H9 (cell line): ENCODE measurements around the gene PLXNC1. TPM values are rescaled to one million over a fixed set of nuclear protein-coding genes. Genes with fewer than 3 reads are reported as not detected.

Source experiments
- DNase-seq: peaks from one replicate; pipeline ENCODE4 v3.0.0-alpha.2; 2017
- H2AFZ ChIP-seq: one replicate; pipeline ENCODE4 v1.6.1; 2013; ENCODE audit warnings: mild to moderate bottlenecking, low read length, control low read depth, moderate library complexity
- H2AK5ac ChIP-seq: 2 replicates; pipeline ENCODE4 v1.6.1; 2013; ENCODE audit warnings: low read length, control low read depth, mixed read lengths; ENCODE audit not compliant: insufficient read length
- H2BK120ac ChIP-seq: one replicate; pipeline ENCODE4 v1.6.1; 2013; ENCODE audit warnings: low read depth, mild to moderate bottlenecking, low read length, control low read depth, inconsistent platforms; ENCODE audit not compliant: poor library complexity, severe bottlenecking
- H2BK12ac ChIP-seq: 2 replicates; pipeline ENCODE4 v1.6.1; 2013; ENCODE audit warnings: low read length, control low read depth, mixed read lengths, low read depth; ENCODE audit not compliant: insufficient read length
- H2BK15ac ChIP-seq: 2 replicates; pipeline ENCODE4 v1.6.1; 2013; ENCODE audit warnings: low read depth, low read length, control low read depth
- H2BK20ac ChIP-seq: one replicate; pipeline ENCODE4 v1.6.1; 2013; ENCODE audit warnings: low read depth, mild to moderate bottlenecking, low read length, control low read depth, inconsistent platforms; ENCODE audit not compliant: poor library complexity, severe bottlenecking
- H2BK5ac ChIP-seq: 2 replicates; pipeline ENCODE4 v1.6.1; 2013; ENCODE audit warnings: low read length, control low read depth, mixed read lengths; ENCODE audit not compliant: insufficient read length
- H3K14ac ChIP-seq: 2 replicates; pipeline ENCODE4 v1.6.1; 2013; ENCODE audit warnings: low read length, control low read depth; ENCODE audit not compliant: insufficient read depth
- H3K18ac ChIP-seq: 2 replicates; pipeline ENCODE4 v1.6.1; 2013; ENCODE audit warnings: low read depth, mild to moderate bottlenecking, mixed read lengths, low read length, control low read depth; ENCODE audit not compliant: insufficient read length
- H3K23ac ChIP-seq: 2 replicates; pipeline ENCODE4 v1.6.1; 2013; ENCODE audit warnings: low read length, control low read depth, mixed read lengths, low read depth; ENCODE audit not compliant: insufficient read length
- H3K23me2 ChIP-seq: 2 replicates; pipeline ENCODE4 v1.6.1; 2013; ENCODE audit warnings: low read depth, mild to moderate bottlenecking, mixed read lengths, low read length, control low read depth; ENCODE audit not compliant: insufficient read length, poor library complexity, severe bottlenecking
- H3K27ac ChIP-seq: 2 replicates; pipeline ENCODE4 v1.5.1; 2013; ENCODE audit warnings: low read length, control low read depth, mixed read lengths, low read depth; ENCODE audit not compliant: insufficient read length
- H3K27me3 ChIP-seq: 2 replicates; pipeline ENCODE4 v1.6.1; 2013; ENCODE audit warnings: low read length, control low read depth, inconsistent platforms; ENCODE audit not compliant: insufficient read depth
- H3K4ac ChIP-seq: 2 replicates; pipeline ENCODE4 v1.6.1; 2013; ENCODE audit warnings: low read depth, mild to moderate bottlenecking, control low read depth, inconsistent platforms, low read length, moderate library complexity
- H3K4me1 ChIP-seq: 2 replicates; pipeline ENCODE4 v1.6.1; 2013; ENCODE audit warnings: low read length, control low read depth, inconsistent platforms; ENCODE audit not compliant: insufficient read depth
- H3K4me2 ChIP-seq: 2 replicates; pipeline ENCODE4 v1.6.1; 2013; ENCODE audit warnings: low read length, control low read depth, mixed read lengths; ENCODE audit not compliant: insufficient read length, insufficient read depth
- H3K56ac ChIP-seq: 2 replicates; pipeline ENCODE4 v1.6.1; 2013; ENCODE audit warnings: low read depth, mild to moderate bottlenecking, mixed read lengths, low read length, control low read depth; ENCODE audit not compliant: insufficient read length
- H3K79me1 ChIP-seq: 2 replicates; pipeline ENCODE4 v1.6.1; 2013; ENCODE audit warnings: low read depth, mild to moderate bottlenecking, moderate library complexity, low read length, control low read depth, inconsistent platforms; ENCODE audit not compliant: insufficient read depth, poor library complexity, severe bottlenecking
- H3K79me2 ChIP-seq: 2 replicates; pipeline ENCODE4 v1.6.1; 2013; ENCODE audit warnings: low read length, control low read depth, inconsistent platforms; ENCODE audit not compliant: insufficient read depth
- H3K9ac ChIP-seq: 2 replicates; pipeline ENCODE4 v1.6.1; 2013; ENCODE audit warnings: low read length, control low read depth, mixed read lengths; ENCODE audit not compliant: insufficient read length; ENCODE audit errors: extremely low read depth
- H3K9me3 ChIP-seq: one replicate; pipeline ENCODE4 v1.6.1; 2013; ENCODE audit warnings: low read depth, low read length, inconsistent platforms; ENCODE audit not compliant: control insufficient read depth
- H3T11ph ChIP-seq: one replicate; pipeline ENCODE4 v1.6.1; 2013; ENCODE audit warnings: mild to moderate bottlenecking, low read length, control low read depth, inconsistent platforms
- H4K20me1 ChIP-seq: one replicate; pipeline ENCODE4 v1.6.1; 2013; ENCODE audit not compliant: control insufficient read depth, insufficient read length, insufficient read depth
- H4K5ac ChIP-seq: 2 replicates; pipeline ENCODE4 v1.6.1; 2013; ENCODE audit warnings: low read depth, mild to moderate bottlenecking, mixed read lengths, low read length, control low read depth; ENCODE audit not compliant: insufficient read length
- H4K8ac ChIP-seq: replicated peaks from 2 replicates; pipeline ENCODE4 v1.6.1; 2013; ENCODE audit warnings: low read length, control low read depth, mixed read lengths, low read depth; ENCODE audit not compliant: insufficient read length
- H4K91ac ChIP-seq: 2 replicates; pipeline ENCODE4 v1.6.1; 2013; ENCODE audit warnings: low read depth, mild to moderate bottlenecking, moderate library complexity, mixed read lengths, low read length, control low read depth; ENCODE audit not compliant: insufficient read length
- H3K27ac Mint-ChIP-seq, 3 experiments: 2 replicates in 2 of 3; 3 replicates in 1 of 3; pipeline ENCODE4 v1.8.0; 2020 to 2021; ENCODE audit warnings: mixed read lengths in 3 of 3, mild to moderate bottlenecking in 1 of 3, moderate library complexity in 1 of 3
- H3K27me3 Mint-ChIP-seq: 2 replicates; pipeline ENCODE4 v1.8.0; 2021; ENCODE audit warnings: low read depth, mild to moderate bottlenecking, moderate library complexity, mixed read lengths
- H3K36me3 Mint-ChIP-seq, 3 experiments: 2 replicates in 2 of 3; 3 replicates in 1 of 3; pipeline ENCODE4 v1.8.0; 2020 to 2021; ENCODE audit warnings: low read depth in 3 of 3, mixed read lengths in 3 of 3; ENCODE audit not compliant: insufficient read depth in 1 of 3
- H3K4me1 Mint-ChIP-seq, 2 experiments: 2 replicates each; pipeline ENCODE4 v1.8.0; 2020; ENCODE audit warnings: mixed read lengths in 2 of 2
- H3K4me3 Mint-ChIP-seq, 2 experiments: 2 replicates in 1 of 2; 3 replicates in 1 of 2; pipeline ENCODE4 v1.8.0; 2020 to 2021; ENCODE audit warnings: mild to moderate bottlenecking in 2 of 2, mixed read lengths in 2 of 2, moderate library complexity in 1 of 2
- H3K9me3 Mint-ChIP-seq, 2 experiments: 2 replicates in 1 of 2; 3 replicates in 1 of 2; pipeline ENCODE4 v1.8.0; 2020; ENCODE audit warnings: mild to moderate bottlenecking in 2 of 2, mixed read lengths in 2 of 2, moderate library complexity in 1 of 2
- WGBS: extraction: QIAGEN DNeasy Blood & Tissue Kit; methylation state at CpG from one replicate; pipeline ENCODE4 v1.1.7; 2013; ENCODE audit warnings: missing lambda C conversion rate, low lambda C conversion rate, mixed read lengths; ENCODE audit not compliant: insufficient read length; ENCODE audit errors: extremely low coverage; 5-methylcytosine and 5-hydroxymethylcytosine counted together
- total RNA-seq: library from RNA; stranded (reverse); gene quantifications from 2 replicates; pipeline ENCODE4 v1.2.1, GENCODE V29; 2021
- TF ChIP-seq, protein P1 (sequence below): fragments of 200-600 bp; sonication (generic); conservative IDR thresholded peaks from 3 replicates; pipeline ENCODE4 v1.8.0; 2021; ENCODE audit warnings: antibody characterized with exemption, mild to moderate bottlenecking

The PLXNC1 gene
- total RNA-seq, 1 experiment from 2014 or later = 1.2 TPM

DNA sequence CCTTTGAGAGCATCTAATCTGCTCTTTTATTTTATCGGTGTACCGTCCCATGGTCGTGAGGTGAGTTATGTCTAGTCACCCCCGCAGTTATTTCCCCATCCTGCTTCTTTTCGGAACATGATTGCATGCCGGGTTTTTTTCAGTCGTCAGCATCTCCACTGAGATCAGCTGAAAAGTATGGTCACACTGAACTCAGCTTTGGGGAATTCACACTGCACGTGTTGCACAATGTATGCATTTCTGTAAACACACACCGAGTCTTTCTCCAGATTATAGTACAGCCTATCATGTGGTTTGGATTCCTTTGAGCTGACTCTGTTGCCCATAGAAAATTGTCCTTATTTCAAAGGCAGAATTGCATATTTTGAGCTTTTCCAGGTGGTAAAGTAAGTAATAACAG lies 24.6 kb downstream of the PLXNC1 start:
- peaks cover 61% of the 10 kb centered on the region for H3K27me3 ChIP-seq
- H3K18ac ChIP-seq = no peak overlapping the region
- H3K4me3 Mint-ChIP-seq = no peak overlapping the region
- H3K36me3 Mint-ChIP-seq = no peaks in the 10 kb centered on the region; a peak in 3 of 7 replicates
- H3K56ac ChIP-seq = no peak overlapping the region
- WGBS = no CpG with 5 or more reads among the region's 9 CpGs
- H3K4me1 Mint-ChIP-seq = peaks cover 22 to 30% of the 10 kb centered on the region in 2 experiments
- H2AK5ac ChIP-seq = no peak overlapping the region
- H4K20me1 ChIP-seq = no peaks in the 10 kb centered on the region
- no peak overlapping the region for H3T11ph ChIP-seq
- no peak overlapping the region for H3K4ac ChIP-seq
- H3K79me2 ChIP-seq = no peaks in the 10 kb centered on the region
- H3K79me1 ChIP-seq = no peaks in the 10 kb centered on the region
- H3K4me1 ChIP-seq = no peaks in the 10 kb centered on the region
- H3K27me3 Mint-ChIP-seq = peaks cover 93% of the 10 kb centered on the region
- DNase-seq = no peak
- H3K14ac ChIP-seq = no peak overlapping the region
- H2BK120ac ChIP-seq = no peak overlapping the region
- H3K4me2 ChIP-seq = no peak overlapping the region
- no peak overlapping the region for H2BK5ac ChIP-seq
- no peak overlapping the region for H3K27ac Mint-ChIP-seq
- H3K9me3 Mint-ChIP-seq = peaks cover 4 to 15% of the 10 kb centered on the region in 2 experiments
- no peaks in the 10 kb centered on the region for H3K9me3 ChIP-seq
- H3K23ac ChIP-seq = no peak overlapping the region
- H4K8ac ChIP-seq = no peak overlapping the region
- no peak overlapping the region for H2AFZ ChIP-seq
- no peak overlapping the region for H2BK20ac ChIP-seq
- no peaks in the 10 kb centered on the region for H3K23me2 ChIP-seq
- H4K91ac ChIP-seq = no peak overlapping the region
- TF ChIP-seq, protein P1, sequence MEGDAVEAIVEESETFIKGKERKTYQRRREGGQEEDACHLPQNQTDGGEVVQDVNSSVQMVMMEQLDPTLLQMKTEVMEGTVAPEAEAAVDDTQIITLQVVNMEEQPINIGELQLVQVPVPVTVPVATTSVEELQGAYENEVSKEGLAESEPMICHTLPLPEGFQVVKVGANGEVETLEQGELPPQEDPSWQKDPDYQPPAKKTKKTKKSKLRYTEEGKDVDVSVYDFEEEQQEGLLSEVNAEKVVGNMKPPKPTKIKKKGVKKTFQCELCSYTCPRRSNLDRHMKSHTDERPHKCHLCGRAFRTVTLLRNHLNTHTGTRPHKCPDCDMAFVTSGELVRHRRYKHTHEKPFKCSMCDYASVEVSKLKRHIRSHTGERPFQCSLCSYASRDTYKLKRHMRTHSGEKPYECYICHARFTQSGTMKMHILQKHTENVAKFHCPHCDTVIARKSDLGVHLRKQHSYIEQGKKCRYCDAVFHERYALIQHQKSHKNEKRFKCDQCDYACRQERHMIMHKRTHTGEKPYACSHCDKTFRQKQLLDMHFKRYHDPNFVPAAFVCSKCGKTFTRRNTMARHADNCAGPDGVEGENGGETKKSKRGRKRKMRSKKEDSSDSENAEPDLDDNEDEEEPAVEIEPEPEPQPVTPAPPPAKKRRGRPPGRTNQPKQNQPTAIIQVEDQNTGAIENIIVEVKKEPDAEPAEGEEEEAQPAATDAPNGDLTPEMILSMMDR = no peak
- no peak overlapping the region for H3K9ac ChIP-seq
- H4K5ac ChIP-seq = no peak overlapping the region
- no peak overlapping the region for H2BK12ac ChIP-seq
- no peak overlapping the region for H2BK15ac ChIP-seq
- no peak overlapping the region for H3K27ac ChIP-seq
